ENCODE data around the gene DVL3.

Gene DVL3

DNA sequence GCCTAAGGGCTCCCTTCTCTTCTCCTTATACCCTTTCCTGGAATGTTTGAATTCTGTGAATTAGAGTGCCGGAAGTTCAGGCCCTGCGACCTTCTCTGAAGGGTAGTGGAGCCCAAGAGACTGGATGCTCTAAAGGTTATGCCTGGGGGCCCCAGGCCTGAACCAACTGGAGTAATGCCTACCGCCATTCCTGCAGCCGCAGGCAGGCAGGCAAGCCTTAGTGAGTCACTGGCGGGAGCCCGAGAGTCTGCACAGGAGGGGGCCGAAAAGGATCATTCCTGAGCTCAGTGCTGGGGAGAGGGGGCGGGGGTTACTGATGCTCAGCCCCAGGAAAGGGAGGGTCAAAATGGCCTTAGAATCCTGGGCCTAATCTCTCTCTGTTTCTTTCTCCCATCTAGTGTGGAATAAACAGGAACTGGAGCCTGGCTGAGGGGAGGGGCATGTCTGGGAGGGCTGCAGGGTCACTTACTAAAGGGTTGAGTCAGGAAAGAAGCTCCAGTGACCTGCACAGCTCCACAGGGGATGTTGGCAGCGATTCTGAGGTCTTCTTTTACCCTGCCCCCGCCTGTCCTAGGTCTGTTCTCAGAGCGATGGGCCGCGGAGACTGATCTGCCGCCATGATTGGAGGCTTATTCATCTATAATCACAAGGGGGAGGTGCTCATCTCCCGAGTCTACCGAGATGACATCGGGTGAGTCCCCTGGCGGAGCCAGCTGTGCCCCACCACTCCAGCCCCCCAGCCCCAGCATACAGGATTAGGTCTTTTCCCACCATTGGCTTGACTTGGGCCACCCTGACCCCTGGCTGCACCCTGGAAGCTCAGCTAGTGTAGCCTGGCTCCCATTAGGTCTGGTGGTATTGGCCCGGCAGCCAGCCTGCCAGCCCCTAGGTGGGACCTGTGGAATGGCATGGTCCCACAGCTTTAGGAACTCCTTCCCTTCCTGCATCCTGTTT lies 21.5 kb downstream of the DVL3 start:
- FAIRE-seq (peak; percentile 88), DNase-seq (ENCODE audit: low spot score) (peak; percentile 98)

GRCh38 chr3:184177331-184177731 lies 22.2 kb downstream of the DVL3 start:
- peak; percentile 42 for DNase-seq (ENCODE audit: low spot score)
- FAIRE-seq: no peak

DNA sequence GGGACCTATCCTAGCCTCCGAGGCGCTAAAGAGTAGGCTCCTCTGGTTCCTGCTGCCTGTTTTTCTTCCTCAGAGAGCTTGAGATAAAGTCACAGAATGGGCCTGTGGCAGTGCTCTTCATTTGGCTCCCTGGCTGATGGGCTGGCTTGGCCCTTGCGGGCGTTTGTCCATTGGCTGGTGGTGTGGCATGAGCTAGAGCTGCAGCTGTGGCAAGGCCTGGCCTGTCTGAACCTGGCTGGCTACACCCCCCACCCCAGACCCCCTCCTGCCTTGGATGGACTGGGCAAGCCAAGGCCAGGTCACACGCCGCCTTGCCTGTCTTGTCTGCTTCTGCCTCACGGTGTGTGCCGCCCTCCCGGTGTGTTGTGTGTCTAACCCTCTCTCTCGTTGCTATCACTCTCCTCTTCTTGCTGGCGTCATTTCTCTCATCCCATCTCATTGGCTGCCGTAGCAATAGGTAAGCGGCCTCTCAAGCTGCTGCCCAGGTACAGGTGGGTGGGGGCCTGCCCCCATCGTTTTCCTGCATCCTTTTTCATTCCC lies 22.7 kb downstream of the DVL3 start:
- DNase-seq (ENCODE audit: low spot score) (no peak), FAIRE-seq (no peak)

DNA sequence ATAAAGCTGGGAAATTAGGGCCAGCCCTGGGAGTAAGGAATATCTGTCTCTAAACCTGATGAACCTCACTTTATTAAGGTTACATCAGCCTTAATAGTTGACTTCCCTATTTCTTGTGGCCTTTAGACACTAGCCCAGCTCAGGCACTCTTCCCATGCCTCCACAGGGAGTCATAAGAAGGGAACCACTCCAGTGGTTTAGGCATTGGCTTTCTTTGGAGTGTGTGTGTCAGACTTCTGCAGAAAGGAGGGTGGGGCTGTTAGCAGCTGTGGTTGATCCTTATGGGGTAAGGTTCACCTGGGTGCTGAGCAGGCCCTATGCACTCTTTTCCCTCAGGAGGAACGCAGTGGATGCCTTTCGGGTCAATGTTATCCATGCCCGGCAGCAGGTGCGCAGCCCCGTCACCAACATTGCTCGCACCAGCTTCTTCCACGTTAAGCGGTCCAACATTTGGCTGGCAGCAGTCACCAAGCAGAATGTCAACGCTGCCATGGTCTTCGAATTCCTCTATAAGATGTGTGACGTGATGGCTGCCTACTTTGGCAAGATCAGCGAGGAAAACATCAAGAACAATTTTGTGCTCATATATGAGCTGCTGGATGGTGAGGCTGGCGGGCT lies 23.5 kb downstream of the DVL3 start:
- FAIRE-seq (no peak), DNase-seq (ENCODE audit: low spot score) (no peak)

- FAIRE-seq: no peak
Measured at GRCh38 chr3:184180165-184180564, 25.0 kb downstream of the DVL3 start.

DNA sequence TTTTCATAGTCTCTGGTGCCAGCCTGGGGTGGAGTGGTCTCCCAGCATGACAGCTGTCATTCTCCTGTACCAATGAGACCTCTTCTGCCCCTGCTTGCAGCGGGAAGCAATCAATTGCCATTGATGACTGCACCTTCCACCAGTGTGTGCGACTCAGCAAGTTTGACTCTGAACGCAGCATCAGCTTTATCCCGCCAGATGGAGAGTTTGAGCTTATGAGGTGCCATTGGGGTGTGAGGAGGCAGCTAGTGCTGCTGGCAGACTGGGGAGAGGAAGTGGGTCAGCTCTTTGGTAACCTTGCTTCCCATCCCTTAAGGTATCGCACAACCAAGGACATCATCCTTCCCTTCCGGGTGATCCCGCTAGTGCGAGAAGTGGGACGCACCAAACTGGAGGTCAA lies 26.4 kb downstream of the DVL3 start:
- no peak for FAIRE-seq
- no peak for DNase-seq (ENCODE audit: low spot score)

More at GRCh38 chr3:184180165-184180564, 25.0 kb downstream of the DVL3 start:
- peak; percentile 50 for DNase-seq (ENCODE audit: low spot score)

DNA sequence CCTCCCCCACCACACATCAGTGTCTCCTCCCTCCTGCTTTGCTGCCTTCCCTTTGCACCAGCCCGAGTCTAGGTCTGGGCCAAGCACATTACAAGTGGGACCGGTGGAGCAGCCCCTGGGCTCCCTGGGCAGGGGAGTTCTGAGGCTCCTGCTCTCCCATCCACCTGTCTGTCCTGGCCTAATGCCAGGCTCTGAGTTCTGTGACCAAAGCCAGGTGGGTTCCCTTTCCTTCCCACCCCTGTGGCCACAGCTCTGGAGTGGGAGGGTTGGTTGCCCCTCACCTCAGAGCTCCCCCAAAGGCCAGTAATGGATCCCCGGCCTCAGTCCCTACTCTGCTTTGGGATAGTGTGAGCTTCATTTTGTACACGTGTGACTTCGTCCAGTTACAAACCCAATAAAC lies 28.5 kb downstream of the DVL3 start:
- DNase-seq (ENCODE audit: low spot score) (no peak), FAIRE-seq (no peak)

GRCh38 chr3:184184546-184185230 lies 29.5 kb downstream of the DVL3 start:
- FAIRE-seq (no peak), DNase-seq (ENCODE audit: low spot score) (no peak)

- DNase-seq (ENCODE audit: low spot score): peak; percentile 96
- FAIRE-seq: peak; percentile 10
Measured at GRCh38 chr3:184185461-184186183, 30.4 kb downstream of the DVL3 start.

GRCh38 chr3:184186184-184186901 lies 31.2 kb downstream of the DVL3 start, which contains the start of gene ABCF3:
TSS of gene ABCF3 (plus strand) at chr3:184186199. CDS start at chr3:184186208, 9 bp downstream.
- no peak for DNase-seq (ENCODE audit: low spot score)
- FAIRE-seq: no peak

DNA sequence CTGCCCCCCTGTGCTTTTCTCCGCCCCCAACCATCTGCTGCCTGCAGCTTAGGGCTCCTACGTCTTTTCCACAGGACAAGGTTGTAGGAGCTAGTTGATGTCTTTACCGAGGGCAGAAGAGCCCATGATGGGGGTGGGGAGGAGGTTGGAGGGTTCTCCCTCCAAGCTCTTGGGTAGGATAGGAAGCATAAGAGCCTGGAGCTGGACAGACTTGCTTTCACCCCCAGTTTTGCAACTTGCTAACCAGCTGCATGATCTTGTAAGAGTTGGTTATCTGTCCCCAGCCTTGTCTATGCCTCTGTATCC lies 31.7 kb downstream of the DVL3 start:
- FAIRE-seq (no peak), DNase-seq (ENCODE audit: low spot score) (no peak)

DNA sequence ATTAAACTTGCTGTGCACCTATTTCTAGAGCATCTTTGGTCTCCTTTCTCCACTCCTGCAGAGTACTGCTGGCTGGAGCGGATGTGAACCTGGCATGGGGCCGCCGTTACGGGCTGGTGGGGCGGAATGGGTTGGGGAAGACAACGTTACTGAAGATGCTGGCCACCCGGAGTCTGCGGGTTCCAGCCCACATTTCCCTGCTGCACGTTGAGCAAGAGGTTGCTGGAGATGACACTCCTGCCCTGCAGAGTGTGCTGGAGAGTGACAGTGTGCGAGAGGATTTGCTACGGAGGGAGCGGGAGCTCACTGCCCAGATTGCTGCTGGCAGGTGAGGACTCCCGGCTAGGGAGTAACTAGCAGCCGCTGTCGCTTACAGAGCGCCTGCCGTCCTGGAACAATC lies 32.9 kb downstream of the DVL3 start:
- DNase-seq (ENCODE audit: low spot score) (no peak), FAIRE-seq (no peak)

DNA sequence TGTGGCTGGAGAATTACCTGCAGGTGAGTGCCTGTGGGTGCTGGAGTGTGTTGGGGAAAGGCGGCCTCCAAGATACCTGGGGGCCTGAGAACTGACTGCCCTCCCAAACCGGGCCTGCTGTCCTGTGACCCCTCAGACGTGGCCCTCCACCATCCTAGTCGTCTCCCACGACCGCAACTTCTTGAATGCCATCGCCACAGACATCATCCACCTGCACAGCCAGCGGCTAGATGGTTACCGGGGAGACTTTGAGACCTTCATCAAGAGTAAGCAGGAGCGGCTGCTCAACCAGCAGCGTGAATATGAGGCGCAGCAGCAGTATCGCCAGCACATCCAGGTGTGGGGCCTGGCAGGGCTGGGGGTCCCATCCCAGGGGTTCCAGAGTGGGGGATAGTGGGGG lies 34.2 kb downstream of the DVL3 start:
- FAIRE-seq: no peak
- no peak for DNase-seq (ENCODE audit: low spot score)

GRCh38 chr3:184192889-184193288 lies 37.7 kb downstream of the DVL3 start:
- no peak for FAIRE-seq
- no peak for DNase-seq (ENCODE audit: low spot score)

DNA sequence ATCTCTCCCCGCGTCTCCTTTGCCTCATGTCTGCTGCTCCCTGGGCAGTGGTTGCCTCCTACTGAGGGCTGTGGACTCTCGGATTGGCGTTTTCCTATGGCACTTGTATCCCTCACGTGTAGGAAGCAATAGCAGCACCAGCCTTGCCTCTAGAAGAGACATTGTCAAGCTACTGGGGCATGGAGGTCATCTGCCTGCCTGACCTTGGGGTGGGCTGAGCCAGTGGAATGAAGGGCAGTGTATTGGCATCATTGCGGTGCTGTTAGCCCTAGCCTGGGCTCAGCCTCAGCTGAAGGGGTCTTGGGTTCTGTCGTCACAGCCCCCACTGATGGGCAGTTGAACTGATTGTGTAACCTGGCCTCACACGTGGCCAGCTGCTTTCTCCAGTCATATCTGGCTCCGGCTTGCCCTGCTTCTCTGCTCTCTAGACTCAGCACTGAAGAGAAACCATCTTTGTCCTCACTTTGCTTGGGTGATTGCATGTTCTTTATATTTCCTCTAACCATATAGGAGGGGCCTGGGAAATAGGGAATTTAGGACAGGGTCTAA lies 38.9 kb downstream of the DVL3 start:
- no peak for FAIRE-seq

GRCh38 chr3:184196536-184196935 lies 41.4 kb downstream of the DVL3 start:
- no peak for FAIRE-seq
- no peak for DNase-seq (ENCODE audit: low spot score)

More for the DNA sequence above, 38.9 kb downstream of the DVL3 start:
- no peak for DNase-seq (ENCODE audit: low spot score)

GRCh38 chr3:184198509-184198908 lies 43.3 kb downstream of the DVL3 start:
- FAIRE-seq (no peak), DNase-seq (ENCODE audit: low spot score) (no peak)

DNA sequence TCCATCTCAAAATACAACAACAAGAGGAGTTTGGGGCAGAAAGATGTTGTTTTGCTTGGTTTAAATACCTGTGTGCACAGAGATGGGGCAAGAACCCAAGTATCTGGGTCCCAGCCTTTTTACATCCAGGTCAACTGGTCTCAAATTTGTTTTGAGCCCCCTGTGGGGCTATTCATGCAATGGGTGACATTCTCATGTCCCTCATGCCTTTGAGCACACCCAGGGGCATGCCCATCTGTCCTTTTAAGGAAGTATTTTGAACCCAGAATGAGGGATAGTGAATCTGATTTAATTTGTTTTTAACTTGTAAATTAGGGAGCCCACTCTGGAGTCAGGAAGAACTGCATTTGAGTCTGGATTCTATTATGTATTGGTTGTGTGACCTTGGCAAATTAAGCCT lies 45.6 kb downstream of the DVL3 start:
- DNase-seq (ENCODE audit: low spot score): no peak
- no peak for FAIRE-seq

- no peak for FAIRE-seq
Measured at GRCh38 chr3:184203526-184203925, 48.3 kb downstream of the DVL3 start.

More at GRCh38 chr3:184203526-184203925, 48.3 kb downstream of the DVL3 start:
- DNase-seq (ENCODE audit: low spot score): no peak
